ENCODE data around the gene RAB5B.
"Not testable (repeated sequence)": the region's sequence is repeated elsewhere in the genome, so short reads cannot be mapped to it uniquely, and the experiment has no call there.

Gene RAB5B

DNA sequence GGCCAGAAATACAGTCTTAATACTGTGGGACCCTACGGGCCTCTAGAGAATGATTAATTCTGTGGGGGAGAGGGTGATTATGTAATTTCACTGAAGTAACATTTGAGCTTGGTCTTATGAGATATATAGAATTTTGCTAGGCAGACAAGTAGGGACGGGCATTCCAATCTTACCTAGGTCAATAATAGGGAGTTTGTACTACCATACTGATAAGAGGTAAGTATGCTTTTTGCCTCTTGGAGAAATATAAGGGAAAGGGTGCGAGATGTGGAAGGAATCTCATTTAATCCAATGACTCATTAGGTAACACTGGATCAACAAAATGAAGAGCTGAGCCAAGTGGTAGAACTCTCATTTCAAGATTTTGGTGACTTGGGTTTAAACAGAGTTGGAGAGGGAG lies 5.2 kb downstream of the RAB5B start:
- H2AFZ ChIP-seq: no peak overlapping the region
- TF ChIP-seq, protein P1, sequence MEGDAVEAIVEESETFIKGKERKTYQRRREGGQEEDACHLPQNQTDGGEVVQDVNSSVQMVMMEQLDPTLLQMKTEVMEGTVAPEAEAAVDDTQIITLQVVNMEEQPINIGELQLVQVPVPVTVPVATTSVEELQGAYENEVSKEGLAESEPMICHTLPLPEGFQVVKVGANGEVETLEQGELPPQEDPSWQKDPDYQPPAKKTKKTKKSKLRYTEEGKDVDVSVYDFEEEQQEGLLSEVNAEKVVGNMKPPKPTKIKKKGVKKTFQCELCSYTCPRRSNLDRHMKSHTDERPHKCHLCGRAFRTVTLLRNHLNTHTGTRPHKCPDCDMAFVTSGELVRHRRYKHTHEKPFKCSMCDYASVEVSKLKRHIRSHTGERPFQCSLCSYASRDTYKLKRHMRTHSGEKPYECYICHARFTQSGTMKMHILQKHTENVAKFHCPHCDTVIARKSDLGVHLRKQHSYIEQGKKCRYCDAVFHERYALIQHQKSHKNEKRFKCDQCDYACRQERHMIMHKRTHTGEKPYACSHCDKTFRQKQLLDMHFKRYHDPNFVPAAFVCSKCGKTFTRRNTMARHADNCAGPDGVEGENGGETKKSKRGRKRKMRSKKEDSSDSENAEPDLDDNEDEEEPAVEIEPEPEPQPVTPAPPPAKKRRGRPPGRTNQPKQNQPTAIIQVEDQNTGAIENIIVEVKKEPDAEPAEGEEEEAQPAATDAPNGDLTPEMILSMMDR (IDR thresholded peaks at IDR 0.05): no peak
- no peak overlapping the region for H3K4me3 ChIP-seq (ENCODE audit: low read depth, low read length)
- H3K9me3 ChIP-seq (ENCODE audit: control insufficient read depth, low read length): no peaks in the 10 kb centered on the region
- peaks cover 24% of the 10 kb centered on the region for H3K4me1 ChIP-seq
- no peak overlapping the region for H3K4me2 ChIP-seq (ENCODE audit: low read length)
- H3K36me3 ChIP-seq (ENCODE audit: control insufficient read depth, insufficient read depth, low read length): no peaks in the 10 kb centered on the region
- H3K27me3 ChIP-seq (ENCODE audit: control insufficient read depth, insufficient read depth, low read length): no peaks in the 10 kb centered on the region
- no peak overlapping the region for H3K27ac ChIP-seq
- H3K9ac ChIP-seq: no peak overlapping the region
- H3K79me2 ChIP-seq: peaks cover 62% of the 10 kb centered on the region

DNA sequence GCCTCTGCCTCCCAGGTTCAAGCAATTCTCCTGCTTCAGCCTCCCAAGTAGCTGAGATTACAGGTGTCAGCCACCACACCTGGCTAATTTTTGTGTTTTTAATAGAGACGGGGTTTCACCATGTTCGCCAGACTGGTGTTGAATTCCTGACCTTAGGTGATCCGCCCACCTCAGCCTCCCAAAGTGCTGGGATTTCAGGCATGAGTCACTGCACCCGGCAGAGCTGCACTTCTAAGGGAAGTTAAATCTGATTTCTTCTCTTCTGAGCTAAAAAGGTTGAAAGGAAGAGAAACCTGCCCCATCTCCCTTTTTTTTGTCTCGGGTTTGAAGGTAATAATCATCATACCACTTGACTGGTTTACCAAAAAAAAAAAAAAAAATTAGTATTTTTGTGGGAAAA lies 8.0 kb downstream of the RAB5B start:
- not testable (repeated sequence) for H3K27ac ChIP-seq; H2AFZ ChIP-seq; H3K4me2 ChIP-seq (ENCODE audit: low read length); H3K9ac ChIP-seq; H3K4me3 ChIP-seq (ENCODE audit: low read depth, low read length); H3K9me3 ChIP-seq (ENCODE audit: control insufficient read depth, low read length); H3K36me3 ChIP-seq (ENCODE audit: control insufficient read depth, insufficient read depth, low read length); H3K27me3 ChIP-seq (ENCODE audit: control insufficient read depth, insufficient read depth, low read length)
- H3K79me2 ChIP-seq: peaks cover 34% of the 10 kb centered on the region
- peaks cover 11% of the 10 kb centered on the region for H3K4me1 ChIP-seq

DNA sequence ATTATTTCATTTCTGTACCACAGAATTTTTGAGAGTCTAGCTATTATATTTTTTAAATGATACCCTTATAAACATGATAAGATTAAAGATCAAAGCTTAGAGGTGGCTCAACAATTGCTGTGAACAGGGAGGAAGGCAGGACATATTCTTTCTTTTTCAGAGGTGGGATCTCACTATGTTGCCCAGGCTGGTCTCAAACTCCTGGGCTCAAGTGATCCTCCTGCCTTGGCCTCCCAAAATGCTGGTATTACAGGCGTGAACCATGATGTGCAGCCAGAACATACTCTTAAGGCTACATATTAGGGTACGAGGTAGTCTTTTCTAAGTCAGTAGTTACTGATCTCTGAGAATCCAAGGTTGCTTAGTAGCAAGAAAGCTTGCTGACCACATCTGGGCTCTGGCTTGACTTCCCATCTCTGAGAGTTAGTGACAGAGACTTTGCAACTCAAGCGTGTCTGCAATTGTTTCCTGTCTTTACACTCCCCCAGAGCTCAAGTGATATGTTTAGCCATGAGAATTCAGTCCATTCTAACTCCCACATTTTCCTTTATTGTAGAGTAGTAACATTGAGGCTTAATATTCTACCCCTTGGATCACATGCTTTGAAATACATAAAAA lies 8.6 kb downstream of the RAB5B start:
- H3K79me2 ChIP-seq: peaks cover 28% of the 10 kb centered on the region
- H3K27me3 ChIP-seq (ENCODE audit: control insufficient read depth, insufficient read depth, low read length): no peaks in the 10 kb centered on the region
- H3K27ac ChIP-seq: no peak overlapping the region
- peaks cover 11% of the 10 kb centered on the region for H3K4me1 ChIP-seq
- H3K9me3 ChIP-seq (ENCODE audit: control insufficient read depth, low read length): no peaks in the 10 kb centered on the region
- TF ChIP-seq, protein P1 (IDR thresholded peaks at IDR 0.05): no peak
- no peak overlapping the region for H3K4me2 ChIP-seq (ENCODE audit: low read length)
- H3K36me3 ChIP-seq (ENCODE audit: control insufficient read depth, insufficient read depth, low read length): no peaks in the 10 kb centered on the region
- no peak overlapping the region for H2AFZ ChIP-seq
- H3K9ac ChIP-seq: no peak overlapping the region
- no peak overlapping the region for H3K4me3 ChIP-seq (ENCODE audit: low read depth, low read length)

DNA sequence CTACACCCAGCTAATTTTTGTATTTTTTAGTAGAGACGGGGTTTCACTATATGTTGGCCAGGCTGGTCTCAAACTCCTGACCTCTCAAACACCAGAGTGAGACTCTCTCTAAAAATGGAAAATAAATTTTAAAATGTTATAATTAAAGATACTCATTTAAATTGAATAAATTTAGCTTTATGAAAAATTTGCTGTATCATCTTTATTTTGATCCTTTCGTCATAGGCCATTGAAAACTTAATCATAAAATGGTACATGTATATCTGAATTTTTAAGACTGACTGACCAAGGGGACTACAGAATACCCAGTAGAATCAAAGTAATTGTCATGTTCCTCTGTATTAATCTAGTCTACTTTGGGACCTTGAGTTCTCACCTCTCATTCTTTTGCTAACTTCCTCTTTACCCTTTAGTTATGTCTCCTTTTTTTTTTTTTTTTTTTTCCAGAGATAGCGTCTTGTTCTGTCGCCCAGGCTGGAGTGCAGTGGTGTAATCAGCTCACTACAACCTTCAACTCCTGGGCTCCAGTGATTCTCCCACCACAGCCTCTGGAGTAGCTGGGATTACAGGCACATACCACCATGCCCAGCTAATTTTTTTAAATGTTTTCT lies 9.5 kb downstream of the RAB5B start:
- H3K4me1 ChIP-seq: peaks cover 11% of the 10 kb centered on the region
- no peaks in the 10 kb centered on the region for H3K36me3 ChIP-seq (ENCODE audit: control insufficient read depth, insufficient read depth, low read length)
- peaks cover 19% of the 10 kb centered on the region for H3K79me2 ChIP-seq
- H3K9me3 ChIP-seq (ENCODE audit: control insufficient read depth, low read length): no peaks in the 10 kb centered on the region
- H3K4me2 ChIP-seq (ENCODE audit: low read length): no peak overlapping the region
- no peak overlapping the region for H2AFZ ChIP-seq
- no peak overlapping the region for H3K9ac ChIP-seq
- no peak overlapping the region for H3K27ac ChIP-seq
- H3K27me3 ChIP-seq (ENCODE audit: control insufficient read depth, insufficient read depth, low read length): no peaks in the 10 kb centered on the region
- no peak overlapping the region for H3K4me3 ChIP-seq (ENCODE audit: low read depth, low read length)
- TF ChIP-seq, protein P1 (IDR thresholded peaks at IDR 0.05): no peak

DNA sequence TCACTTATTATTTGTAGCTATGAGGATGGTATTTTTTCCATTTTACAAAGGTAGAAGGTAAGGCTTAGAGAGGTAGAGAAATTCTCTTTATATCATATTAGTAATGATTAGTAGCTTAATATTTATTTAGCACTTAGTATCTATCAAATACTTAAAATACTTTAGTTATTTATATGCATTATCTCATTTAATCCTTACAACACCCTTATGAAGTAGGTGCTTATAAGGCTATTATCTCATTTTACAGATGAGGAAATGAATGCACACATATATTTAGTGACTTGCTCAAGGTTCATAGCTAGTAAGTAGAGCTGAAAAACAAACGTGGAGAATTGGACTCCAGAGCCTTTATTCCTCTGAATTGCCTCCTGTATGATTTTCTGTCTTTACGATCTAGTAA lies 11.0 kb downstream of the RAB5B start:
- H2AFZ ChIP-seq: no peak overlapping the region
- H3K4me1 ChIP-seq: peaks cover 11% of the 10 kb centered on the region
- H3K79me2 ChIP-seq: peaks cover 7% of the 10 kb centered on the region
- no peaks in the 10 kb centered on the region for H3K36me3 ChIP-seq (ENCODE audit: control insufficient read depth, insufficient read depth, low read length)
- TF ChIP-seq, protein P1 (IDR thresholded peaks at IDR 0.05): no peak
- no peaks in the 10 kb centered on the region for H3K27me3 ChIP-seq (ENCODE audit: control insufficient read depth, insufficient read depth, low read length)
- no peak overlapping the region for H3K4me3 ChIP-seq (ENCODE audit: low read depth, low read length)
- H3K4me2 ChIP-seq (ENCODE audit: low read length): no peak overlapping the region
- H3K27ac ChIP-seq: no peak overlapping the region
- H3K9me3 ChIP-seq (ENCODE audit: control insufficient read depth, low read length): no peaks in the 10 kb centered on the region
- H3K9ac ChIP-seq: no peak overlapping the region

Measured in parathyroid adenoma (tissue), 2 donors.